IMR-90 (cell line): ENCODE results near the gene RGL1. TPM values are rescaled to one million over a fixed set of nuclear protein-coding genes. Genes with fewer than 3 reads are reported as not detected.

Experiments
- ATAC-seq: fragments of 200-7000 bp; cut with Tn5 transposase; 2 replicates; pipeline ENCODE4 v1.9.1; 2020; ENCODE audit warnings: low read depth, mild to moderate bottlenecking, moderate library complexity
- BruUV-seq: library from RNA; stranded (reverse); fragments of 400-500 nt; replicated peaks from 2 replicates; lab custom pipeline; 2021; lab: Mats Ljungman, UMichigan
- CTCF ChIA-PET: fragments of 300-600 bp; formaldehyde crosslinking; extraction: SDS; loops from one replicate; lab custom pipeline; 2021; ENCODE audit warnings: antibody characterized with exemption; lab: Yijun Ruan, JAX
- POLR2A ChIA-PET: fragments of 300-600 bp; sonication (Branson Sonifier 250); formaldehyde crosslinking; loops from one replicate; lab custom pipeline; 2022; ENCODE audit warnings: antibody characterized with exemption; ENCODE audit not compliant: unreplicated experiment; lab: Charles Lee
- DNase-seq: peaks from one replicate; pipeline ENCODE4 v3.0.0; 2013
- H2AFZ ChIP-seq: replicated peaks from 2 replicates; pipeline ENCODE3; 2013; ENCODE audit warnings: low read length, mild to moderate bottlenecking; ENCODE audit not compliant: poor library complexity
- H2AK5ac ChIP-seq: 2 replicates; pipeline ENCODE4 v1.6.1; 2013; ENCODE audit warnings: low read depth, low read length, inconsistent platforms
- H2AK9ac ChIP-seq: replicated peaks from 2 replicates; pipeline ENCODE3; 2013; ENCODE audit warnings: mild to moderate bottlenecking, low read depth, low read length, moderate library complexity; ENCODE audit not compliant: poor library complexity
- H2BK120ac ChIP-seq: 2 replicates; pipeline ENCODE4 v1.6.1; 2013; ENCODE audit warnings: low read depth, low read length, inconsistent platforms
- H2BK15ac ChIP-seq: 3 replicates; pipeline ENCODE4 v1.6.1; 2013; ENCODE audit warnings: low read depth, low read length, inconsistent platforms
- H2BK20ac ChIP-seq: 2 replicates; pipeline ENCODE4 v1.6.1; 2013; ENCODE audit warnings: low read depth, mild to moderate bottlenecking, inconsistent platforms, low read length, moderate library complexity
- H2BK5ac ChIP-seq: 2 replicates; pipeline ENCODE4 v1.6.1; 2013; ENCODE audit warnings: mild to moderate bottlenecking, low read depth, low read length, inconsistent platforms; ENCODE audit not compliant: poor library complexity, severe bottlenecking
- H3K14ac ChIP-seq: replicated peaks from 2 replicates; pipeline ENCODE4 v1.6.1; 2013; ENCODE audit warnings: low read depth, low read length, inconsistent platforms
- H3K18ac ChIP-seq: 2 replicates; pipeline ENCODE4 v1.6.1; 2013; ENCODE audit warnings: low read depth, low read length, control low read depth
- H3K23ac ChIP-seq: 2 replicates; pipeline ENCODE4 v1.6.1; 2013; ENCODE audit warnings: low read depth, low read length, inconsistent platforms
- H3K27ac ChIP-seq: 2 replicates; pipeline ENCODE4 v1.5.1; 2013; ENCODE audit warnings: mild to moderate bottlenecking, control low read depth, low read length; ENCODE audit not compliant: insufficient read depth
- H3K27me3 ChIP-seq: 2 replicates; pipeline ENCODE4 v1.6.1; 2013; ENCODE audit warnings: low read length; ENCODE audit not compliant: control insufficient read depth, insufficient read depth
- H3K36me3 ChIP-seq: 2 replicates; pipeline ENCODE4 v1.6.1; 2013; ENCODE audit warnings: low read length, mixed read lengths; ENCODE audit not compliant: control insufficient read depth, insufficient read depth
- H3K4ac ChIP-seq: 2 replicates; pipeline ENCODE4 v1.6.1; 2013; ENCODE audit warnings: low read depth, low read length, inconsistent platforms
- H3K4me1 ChIP-seq: 2 replicates; pipeline ENCODE4 v1.6.1; 2013; ENCODE audit warnings: low read length, mixed read lengths; ENCODE audit not compliant: control insufficient read depth, insufficient read depth
- H3K4me2 ChIP-seq: 2 replicates; pipeline ENCODE4 v1.6.1; 2013; ENCODE audit warnings: low read depth, mild to moderate bottlenecking, control low read depth, low read length, moderate library complexity
- H3K4me3 ChIP-seq: 2 replicates; pipeline ENCODE4 v1.5.1; 2013; ENCODE audit warnings: low read depth, mild to moderate bottlenecking, control low read depth, low read length, moderate library complexity; ENCODE audit not compliant: insufficient read depth
- H3K56ac ChIP-seq: 2 replicates; pipeline ENCODE4 v1.6.1; 2013; ENCODE audit warnings: low read length, inconsistent platforms; ENCODE audit not compliant: insufficient read depth; ENCODE audit errors: extremely low read depth
- H3K79me1 ChIP-seq, 2 experiments: 2 replicates each; pipeline ENCODE4 v1.6.1; 2013; ENCODE audit warnings: low read length in 2 of 2, inconsistent platforms in 1 of 2, low read depth in 1 of 2
- H3K9ac ChIP-seq: 2 replicates; pipeline ENCODE4 v1.6.1; 2013; ENCODE audit warnings: low read depth, low read length, control low read depth
- H3K9me1 ChIP-seq: 2 replicates; pipeline ENCODE4 v1.6.1; 2013; ENCODE audit warnings: low read length, inconsistent platforms; ENCODE audit not compliant: insufficient read depth
- H3K9me3 ChIP-seq: 2 replicates; pipeline ENCODE4 v1.6.1; 2013; ENCODE audit warnings: low read length; ENCODE audit not compliant: control insufficient read depth, insufficient read depth
- H4K20me1 ChIP-seq: 2 replicates; pipeline ENCODE4 v1.6.1; 2013; ENCODE audit warnings: low read length, inconsistent platforms; ENCODE audit not compliant: insufficient read depth
- H4K5ac ChIP-seq: 2 replicates; pipeline ENCODE4 v1.6.1; 2013; ENCODE audit warnings: mild to moderate bottlenecking, low read depth, low read length, control low read depth
- H4K8ac ChIP-seq, 2 experiments: 2 replicates each; pipeline ENCODE4 v1.6.1; 2013; ENCODE audit warnings: low read depth in 2 of 2, low read length in 2 of 2, control low read depth in 1 of 2, inconsistent platforms in 1 of 2
- H4K91ac ChIP-seq: 2 replicates; pipeline ENCODE4 v1.6.1; 2013; ENCODE audit warnings: low read depth, low read length, inconsistent platforms; ENCODE audit not compliant: insufficient read depth
- BHLHE40 ChIP-seq: fragments of 150-350 bp; IDR thresholded peaks from 2 replicates; pipeline ENCODE4 v1.6.1; 2016; ENCODE audit warnings: mild to moderate bottlenecking, low read depth, low read length
- ELK1 ChIP-seq: fragments of 150-350 bp; IDR thresholded peaks from 2 replicates; pipeline ENCODE4 v1.6.1; 2016; ENCODE audit warnings: low read depth, mild to moderate bottlenecking, low read length, moderate library complexity, borderline replicate concordance
- MAFK ChIP-seq: IDR thresholded peaks from 2 replicates; pipeline ENCODE4 v1.6.1; 2012; ENCODE audit warnings: low read depth, low read length, improper control_type of control experiment
- MAZ ChIP-seq: IDR thresholded peaks from 2 replicates; pipeline ENCODE4 v1.6.1; 2012; ENCODE audit warnings: low read depth, mild to moderate bottlenecking, low read length, improper control_type of control experiment, moderate library complexity, borderline replicate concordance
- RAD21 ChIP-seq: IDR thresholded peaks from 2 replicates; pipeline ENCODE4 v1.6.1; 2012; ENCODE audit warnings: low read length, improper control_type of control experiment
- RFX5 ChIP-seq: IDR thresholded peaks from 2 replicates; pipeline ENCODE4 v1.8.0; 2012; ENCODE audit warnings: low read depth, mild to moderate bottlenecking, low read length, moderate library complexity
- WGBS, 2 experiments: methylation state at CpG; one replicate each; pipeline versions ENCODE4 v1.1.5 to v1.1.7; 2013; ENCODE audit warnings: missing lambda C conversion rate in 2 of 2; ENCODE audit not compliant: insufficient read length in 1 of 2; ENCODE audit errors: extremely low coverage in 2 of 2; 5-methylcytosine and 5-hydroxymethylcytosine counted together
- dilution Hi-C: fragments of 300-500 bp; cut with HindIII; formaldehyde crosslinking; loops from one replicate; pipeline ENCODE4 v1.14.3; 2018; ENCODE audit warnings: low sequenced_read_pairs; ENCODE audit not compliant: unreplicated experiment
- in situ Hi-C: fragments of 300-500 bp; cut with MboI; formaldehyde crosslinking; loops from 3 replicates; pipeline ENCODE4 v1.14.3; 2019; ENCODE audit warnings: low sequenced_read_pairs, inconsistent platforms, mixed read lengths
- intact Hi-C: fragments of 100-400 bp; cut with micrococcal nuclease; formaldehyde crosslinking; loops from 2 replicates; pipeline ENCODE4 v1.10.0; 2022
- polyA plus RNA-seq, 3 experiments: library from polyadenylated mRNA; depleted of rRNA; stranded (reverse); fragments of >200 nt; gene quantifications; 2 replicates each; pipeline ENCODE4 v1.2.3, GENCODE V29; 2012; ENCODE audit warnings: low replicate concordance in 1 of 3
- total RNA-seq: library from RNA; depleted of rRNA; stranded (reverse); fragments of >200 nt; gene quantifications from 2 replicates; pipeline ENCODE4 v1.2.3, GENCODE V29; 2012

The RGL1 gene
- total and polyA plus RNA-seq, 2 of the 4 experiments (the other 2 are of a cell fraction): 4.7 to 7.5 TPM

DNA sequence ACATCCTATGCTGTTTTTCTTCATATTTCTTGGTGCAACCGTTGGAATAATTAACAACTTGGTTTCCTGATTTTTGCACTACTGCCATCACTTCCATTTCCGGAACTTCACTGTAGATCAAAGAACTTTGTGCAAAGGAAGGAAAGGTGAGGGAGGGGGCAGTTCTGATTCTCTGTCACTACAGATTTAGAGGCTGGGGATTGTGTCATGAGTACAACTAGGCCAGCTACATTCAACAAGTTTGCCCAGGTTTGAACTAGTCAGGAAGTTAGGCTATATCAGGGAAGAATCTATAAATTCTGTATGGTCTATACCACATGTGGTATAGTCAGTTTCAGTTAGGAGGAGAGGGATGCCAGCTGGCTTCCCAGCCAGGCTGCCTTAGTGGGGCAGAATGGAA is 84.2 kb downstream of the RGL1 start:
- POLR2A ChIA-PET: no interaction called here
- intact Hi-C loops (no loop called here), dilution Hi-C loops (no loop called here), in situ Hi-C loops (no loop called here)
- no CpG with 5 or more reads among the region's 2 CpGs for WGBS, 2 experiments
- no peak for DNase-seq
- no peak overlapping the region for H4K91ac ChIP-seq
- H3K27me3 ChIP-seq: no peaks in the 10 kb centered on the region
- no peaks in the 10 kb centered on the region for H4K20me1 ChIP-seq
- no peak overlapping the region for H3K18ac ChIP-seq
- H3K79me1 ChIP-seq: no peaks in the 10 kb centered on the region
- TF ChIP-seq ELK1 (no peak), MAFK (no peak), BHLHE40 (no peak), RAD21 (no peak), RFX5 (no peak), MAZ (no peak)
- H2BK5ac ChIP-seq: no peak overlapping the region
- CTCF ChIA-PET: no interaction called here
- H3K27ac ChIP-seq: no peak overlapping the region
- H4K5ac ChIP-seq: no peak overlapping the region
- H3K4me1 ChIP-seq: peaks cover 3% of the 10 kb centered on the region; the same call in 1 of the 2 replicates
- no peak overlapping the region for H3K4ac ChIP-seq
- no peak overlapping the region for H2AK5ac ChIP-seq
- no peak overlapping the region for H3K4me3 ChIP-seq
- no peaks in the 10 kb centered on the region for H3K9me1 ChIP-seq
- H3K36me3 ChIP-seq: peaks cover 5% of the 10 kb centered on the region
- H2AK9ac ChIP-seq: no peak overlapping the region
- no TSS peak for BruUV-seq
- H3K56ac ChIP-seq: no peak overlapping the region
- no peak for ATAC-seq
- no peak overlapping the region for H4K8ac ChIP-seq
- H3K14ac ChIP-seq: no peak overlapping the region; the same call in 1 of the 2 replicates
- no peaks in the 10 kb centered on the region for H3K9me3 ChIP-seq
- no peak overlapping the region for H3K9ac ChIP-seq
- no peak overlapping the region for H2AFZ ChIP-seq
- no peak overlapping the region for H2BK15ac ChIP-seq
- H2BK20ac ChIP-seq: no peak overlapping the region
- H2BK120ac ChIP-seq: no peak overlapping the region
- no peak overlapping the region for H3K23ac ChIP-seq
- H3K4me2 ChIP-seq: no peak overlapping the region
